Measurements from ENCODE around the gene OXSR1.
"Not testable (repeated sequence)": the region's sequence is repeated elsewhere in the genome, so short reads cannot be mapped to it uniquely, and the experiment has no call there.

The OXSR1 gene

DNA sequence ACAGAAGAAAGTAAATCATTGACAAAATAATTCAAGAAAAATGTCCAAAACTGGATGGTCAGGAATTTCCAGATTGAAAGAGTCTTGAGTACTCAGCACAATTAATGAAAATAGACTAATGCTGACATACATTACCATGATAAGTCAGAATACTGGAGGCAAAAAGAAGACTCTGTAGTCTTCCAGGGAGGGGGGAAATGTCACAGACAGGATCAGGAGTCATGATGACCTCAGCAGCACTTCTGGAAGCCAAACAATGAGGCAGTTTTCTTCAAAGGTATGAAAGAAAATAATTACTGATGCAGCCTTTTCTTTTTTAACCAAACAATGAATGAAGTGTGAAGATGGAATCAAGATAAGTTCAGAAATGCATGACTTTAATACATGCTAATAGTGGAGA, 70.1 kb downstream of the OXSR1 start:
- Mint-ChIP-seq H3K36me3 (peaks cover 68% of the 10 kb centered on the region), H3K27ac (no peak overlapping the region), H3K9me3 (ENCODE audit: low read depth) (peaks cover 29% of the 10 kb centered on the region), H3K4me3 (no peak overlapping the region), H3K4me1 (ENCODE audit: low read depth) (no peaks in the 10 kb centered on the region), H3K27me3 (no peaks in the 10 kb centered on the region)

DNA sequence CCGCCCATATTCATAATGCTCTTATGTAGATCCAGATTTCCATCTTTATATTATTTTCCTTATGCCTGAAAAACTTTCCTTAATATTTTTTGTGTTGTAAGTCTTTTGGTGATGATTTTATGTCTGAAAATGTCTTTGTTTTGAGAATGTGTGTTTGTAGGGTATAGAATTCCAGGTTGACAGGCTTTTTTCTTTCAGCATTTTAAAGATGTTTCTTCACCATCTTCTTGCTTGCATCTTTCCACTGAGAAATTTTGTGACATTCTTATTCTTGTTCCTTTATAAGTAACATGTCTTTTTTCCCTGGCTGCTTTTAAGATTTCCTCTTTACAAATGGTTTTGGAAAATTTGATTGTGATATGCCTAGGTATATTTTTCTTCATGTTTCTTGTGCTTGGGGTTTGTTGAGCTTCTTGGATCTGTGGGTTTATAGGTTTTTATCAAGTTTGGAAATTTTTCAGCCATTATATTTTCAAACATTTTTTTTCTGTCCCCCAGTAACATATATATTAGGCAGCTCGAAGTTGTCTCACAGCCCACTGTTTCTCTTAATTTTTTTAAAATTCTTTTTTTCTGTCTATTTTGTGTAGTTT, 73.2 kb downstream of the OXSR1 start:
- H3K9me3 Mint-ChIP-seq (ENCODE audit: low read depth) = peaks cover 29% of the 10 kb centered on the region
- H3K36me3 Mint-ChIP-seq = peaks cover 59% of the 10 kb centered on the region
- no peaks in the 10 kb centered on the region for H3K4me1 Mint-ChIP-seq (ENCODE audit: low read depth)
- H3K27me3 Mint-ChIP-seq = no peaks in the 10 kb centered on the region
- H3K27ac Mint-ChIP-seq = no peak overlapping the region
- H3K4me3 Mint-ChIP-seq = no peak overlapping the region

DNA sequence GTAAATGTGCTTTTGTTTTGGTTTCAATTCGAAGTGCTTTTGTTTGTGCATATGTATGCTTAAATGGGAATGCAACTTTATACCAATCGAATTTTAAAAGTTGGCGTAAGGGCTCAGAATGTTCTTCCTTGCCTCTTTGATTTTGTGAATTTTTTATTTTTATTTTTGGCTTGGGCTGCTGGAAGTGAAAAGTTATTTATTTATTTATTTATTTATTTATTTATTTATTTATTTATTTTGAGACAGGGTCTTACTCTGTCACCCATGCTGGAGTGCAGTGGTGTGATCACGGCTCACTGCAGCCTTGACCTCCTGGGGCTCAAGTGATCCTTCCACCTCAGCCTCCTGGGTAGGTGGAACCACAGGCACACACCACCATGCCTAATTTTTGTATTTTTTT, 77.5 kb downstream of the OXSR1 start:
- not testable (repeated sequence) for H3K4me3 Mint-ChIP-seq, H3K27me3 Mint-ChIP-seq, H3K27ac Mint-ChIP-seq
- peaks cover 10% of the 10 kb centered on the region for H3K9me3 Mint-ChIP-seq (ENCODE audit: low read depth)
- peaks cover 12% of the 10 kb centered on the region for H3K4me1 Mint-ChIP-seq (ENCODE audit: low read depth)
- peaks cover 25% of the 10 kb centered on the region for H3K36me3 Mint-ChIP-seq

DNA sequence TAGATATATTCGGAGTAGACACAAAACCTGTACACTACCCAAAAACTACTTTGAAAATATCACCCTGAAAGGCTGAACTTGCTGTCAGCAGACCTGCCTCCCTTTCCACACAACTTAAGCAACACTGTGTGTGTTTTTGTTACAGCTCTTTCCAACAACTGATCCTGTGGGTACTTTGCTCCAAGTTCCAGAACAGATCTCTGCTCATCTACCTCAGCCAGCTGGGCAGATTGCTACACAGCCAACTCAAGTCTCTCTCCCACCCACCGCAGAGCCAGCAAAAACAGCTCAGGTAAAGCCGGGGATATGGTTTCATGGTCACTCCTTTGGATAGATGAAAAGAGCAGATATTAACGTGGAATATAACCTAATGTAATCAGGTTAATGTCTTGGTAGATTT, 80.6 kb downstream of the OXSR1 start:
- Mint-ChIP-seq H3K27me3 (no peaks in the 10 kb centered on the region), H3K4me1 (ENCODE audit: low read depth) (peaks cover 13% of the 10 kb centered on the region), H3K9me3 (ENCODE audit: low read depth) (no peaks in the 10 kb centered on the region), H3K4me3 (no peak overlapping the region), H3K36me3 (peaks cover 6% of the 10 kb centered on the region), H3K27ac (no peak overlapping the region)

DNA sequence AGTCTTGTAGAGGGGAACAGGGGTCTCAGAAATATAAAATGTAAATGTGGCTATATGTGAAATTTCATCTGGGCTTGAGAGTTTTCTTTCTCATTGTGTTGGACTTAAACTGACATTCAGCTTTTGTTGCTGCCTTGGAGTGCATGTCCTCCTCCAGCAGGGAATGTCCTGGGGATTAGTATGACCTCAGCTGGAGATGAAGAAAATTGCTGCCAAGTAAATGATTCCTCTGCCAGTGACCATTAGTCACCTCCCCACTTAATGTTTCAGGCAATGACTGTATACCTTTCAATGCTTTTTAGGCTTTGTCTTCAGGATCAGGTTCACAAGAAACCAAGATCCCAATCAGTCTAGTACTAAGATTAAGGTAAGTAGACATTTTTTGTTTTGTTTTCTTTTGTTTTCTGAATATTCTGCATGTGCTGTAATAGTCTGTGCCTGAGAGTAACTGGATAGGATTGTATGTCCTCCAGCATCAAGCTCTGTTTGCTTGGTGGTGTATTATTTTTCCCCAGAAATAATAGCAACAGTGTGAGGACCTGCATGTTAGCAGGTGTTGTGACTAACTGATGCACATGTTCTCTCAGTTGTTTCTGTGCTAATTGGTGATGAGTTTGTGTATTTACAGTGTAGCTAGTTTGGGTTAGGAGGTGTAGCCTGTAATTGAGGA, 82.2 kb downstream of the OXSR1 start:
- Mint-ChIP-seq H3K27me3 (no peaks in the 10 kb centered on the region), H3K36me3 (peaks cover 7% of the 10 kb centered on the region), H3K9me3 (ENCODE audit: low read depth) (no peaks in the 10 kb centered on the region), H3K4me3 (no peak overlapping the region), H3K27ac (peak overlapping the region; percentile 11), H3K4me1 (ENCODE audit: low read depth) (peaks cover 13% of the 10 kb centered on the region)

DNA sequence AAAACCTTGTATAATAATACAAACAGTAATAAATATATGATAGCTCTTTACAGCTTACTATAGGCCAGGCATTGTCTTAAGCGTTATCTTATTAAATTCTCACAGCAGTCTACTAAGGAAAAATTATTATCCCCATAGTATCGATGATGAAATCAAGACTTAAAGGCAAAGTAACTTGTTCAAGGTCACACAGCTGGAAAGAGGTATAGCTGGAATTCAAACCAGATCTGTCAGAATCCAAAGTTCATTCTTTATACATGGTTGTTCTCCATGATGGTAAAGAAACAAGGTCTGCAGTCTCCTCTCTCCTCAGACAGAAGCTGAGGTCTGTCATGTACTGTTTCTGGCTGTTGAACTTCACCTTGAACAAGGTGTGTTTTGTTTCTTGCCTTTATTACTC, 84.9 kb downstream of the OXSR1 start:
- no peak overlapping the region for H3K27ac Mint-ChIP-seq
- peaks cover 13% of the 10 kb centered on the region for H3K4me1 Mint-ChIP-seq (ENCODE audit: low read depth)
- no peaks in the 10 kb centered on the region for H3K9me3 Mint-ChIP-seq (ENCODE audit: low read depth)
- no peaks in the 10 kb centered on the region for H3K27me3 Mint-ChIP-seq
- H3K4me3 Mint-ChIP-seq = no peak overlapping the region
- peaks cover 8% of the 10 kb centered on the region for H3K36me3 Mint-ChIP-seq

DNA sequence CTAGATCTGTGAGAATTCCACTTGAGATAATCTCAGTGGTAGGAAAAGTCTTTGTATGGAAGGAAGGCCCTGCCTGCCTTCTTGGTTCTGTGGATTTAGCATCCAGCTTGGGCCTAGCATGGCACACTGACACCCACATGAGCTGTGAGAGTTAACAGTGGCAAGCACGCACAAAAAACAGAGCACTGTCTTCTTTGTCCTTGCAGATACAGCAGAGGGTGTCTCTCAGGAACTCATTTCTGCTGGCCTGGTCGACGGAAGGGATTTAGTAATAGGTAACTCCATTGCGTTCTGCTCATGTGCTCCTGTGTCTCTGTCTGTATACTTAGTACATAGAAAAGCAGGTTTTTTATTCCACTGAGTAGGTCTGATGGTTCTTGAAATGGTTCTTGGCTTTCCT, 85.9 kb downstream of the OXSR1 start:
- Mint-ChIP-seq H3K9me3 (ENCODE audit: low read depth) (no peaks in the 10 kb centered on the region), H3K27ac (no peak overlapping the region), H3K36me3 (peaks cover 7% of the 10 kb centered on the region)

DNA sequence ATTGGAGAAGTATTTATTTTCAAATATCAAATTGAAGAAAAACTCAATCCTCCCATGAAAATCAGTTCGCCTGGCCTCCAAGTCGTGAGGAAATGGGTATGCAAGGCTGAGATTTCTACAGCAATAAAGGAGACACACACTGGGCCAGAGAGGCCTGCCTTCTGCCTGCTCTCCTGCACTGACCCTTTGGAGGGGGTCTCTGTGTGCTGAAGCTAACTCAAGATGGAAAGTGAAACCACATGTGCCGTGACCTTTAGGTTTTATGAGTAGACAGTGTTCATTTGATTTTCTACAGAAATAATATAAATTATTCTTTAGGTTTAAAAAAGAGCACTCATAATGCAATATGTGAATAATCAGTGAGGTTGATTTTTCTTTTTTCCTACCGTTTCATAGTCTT, 88.4 kb downstream of the OXSR1 start:
- Mint-ChIP-seq H3K4me1 (ENCODE audit: low read depth) (peaks cover 15% of the 10 kb centered on the region), H3K27ac (no peak overlapping the region), H3K36me3 (peaks cover 7% of the 10 kb centered on the region), H3K4me3 (no peak overlapping the region), H3K9me3 (ENCODE audit: low read depth) (no peaks in the 10 kb centered on the region), H3K27me3 (no peaks in the 10 kb centered on the region)

More for the DNA sequence above, 85.9 kb downstream of the OXSR1 start:
- Mint-ChIP-seq H3K27me3 (no peaks in the 10 kb centered on the region), H3K4me3 (no peak overlapping the region), H3K4me1 (ENCODE audit: low read depth) (peaks cover 19% of the 10 kb centered on the region)

DNA sequence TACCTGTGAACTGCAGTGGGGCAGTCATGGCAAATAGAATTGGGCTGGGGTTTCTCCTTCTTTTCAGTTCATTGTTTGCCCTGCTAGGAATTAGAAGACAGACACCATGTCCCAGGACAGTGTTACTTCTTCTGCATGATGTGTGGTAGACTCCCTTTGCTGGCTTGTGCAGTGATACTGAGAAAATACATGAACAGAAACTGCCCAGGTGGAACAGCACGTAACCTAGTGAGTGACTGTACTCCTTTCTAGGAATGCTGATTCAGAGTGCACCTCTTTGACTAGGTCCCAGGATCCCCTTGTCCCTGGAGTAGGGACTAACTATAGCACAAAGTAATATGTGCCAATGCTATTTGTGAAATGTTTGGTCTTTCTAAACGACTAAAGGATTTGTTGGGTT, 89.5 kb downstream of the OXSR1 start:
- Mint-ChIP-seq H3K27ac (no peak overlapping the region), H3K9me3 (ENCODE audit: low read depth) (no peaks in the 10 kb centered on the region), H3K27me3 (no peaks in the 10 kb centered on the region), H3K36me3 (peaks cover 7% of the 10 kb centered on the region), H3K4me3 (no peak overlapping the region), H3K4me1 (ENCODE audit: low read depth) (peaks cover 24% of the 10 kb centered on the region)

DNA sequence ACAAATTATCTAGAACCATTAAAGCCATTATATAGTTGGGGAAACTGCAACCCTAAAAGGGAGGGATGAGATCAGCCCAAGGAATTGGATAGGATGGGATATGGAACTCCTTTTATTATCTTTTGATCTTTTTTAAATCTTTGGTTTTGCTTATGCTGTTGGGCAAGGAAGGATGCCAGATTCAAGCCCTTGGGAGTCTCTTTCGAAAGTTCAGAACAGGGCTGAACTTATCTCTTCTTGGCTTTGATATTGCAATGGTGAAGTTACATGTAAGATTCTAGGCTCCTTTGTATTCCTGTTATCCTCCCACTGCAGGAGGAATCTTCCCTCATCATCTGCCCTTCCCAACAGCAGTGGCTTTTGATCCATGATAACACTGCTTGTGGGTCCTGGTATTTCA, 90.3 kb downstream of the OXSR1 start:
- peaks cover 30% of the 10 kb centered on the region for H3K4me1 Mint-ChIP-seq (ENCODE audit: low read depth)
- no peaks in the 10 kb centered on the region for H3K9me3 Mint-ChIP-seq (ENCODE audit: low read depth)
- peak overlapping the region; percentile 30 for H3K27ac Mint-ChIP-seq
- H3K36me3 Mint-ChIP-seq = peaks cover 12% of the 10 kb centered on the region
- H3K27me3 Mint-ChIP-seq = no peaks in the 10 kb centered on the region
- no peak overlapping the region for H3K4me3 Mint-ChIP-seq

DNA sequence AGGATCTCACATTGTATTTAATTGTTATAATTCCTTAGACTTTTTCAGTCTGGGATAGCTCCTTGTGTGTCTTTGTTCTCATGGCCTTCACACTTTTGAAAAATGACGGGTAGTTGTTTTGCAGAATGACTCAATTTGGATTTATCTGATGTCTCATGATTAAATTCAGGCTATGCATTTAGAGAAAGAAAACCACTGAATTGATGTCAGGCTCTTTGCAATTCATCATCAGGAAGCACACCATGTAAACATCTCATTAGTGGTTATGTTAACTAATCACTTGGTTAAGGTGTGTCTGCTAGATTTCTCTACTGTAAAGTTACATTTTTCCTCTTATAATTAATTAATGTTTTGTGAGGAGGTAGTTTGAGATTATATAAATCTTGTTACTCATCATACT, 92.2 kb downstream of the OXSR1 start:
- peak overlapping the region; percentile 74 for H3K27ac Mint-ChIP-seq
- no peaks in the 10 kb centered on the region for H3K9me3 Mint-ChIP-seq (ENCODE audit: low read depth)

DNA sequence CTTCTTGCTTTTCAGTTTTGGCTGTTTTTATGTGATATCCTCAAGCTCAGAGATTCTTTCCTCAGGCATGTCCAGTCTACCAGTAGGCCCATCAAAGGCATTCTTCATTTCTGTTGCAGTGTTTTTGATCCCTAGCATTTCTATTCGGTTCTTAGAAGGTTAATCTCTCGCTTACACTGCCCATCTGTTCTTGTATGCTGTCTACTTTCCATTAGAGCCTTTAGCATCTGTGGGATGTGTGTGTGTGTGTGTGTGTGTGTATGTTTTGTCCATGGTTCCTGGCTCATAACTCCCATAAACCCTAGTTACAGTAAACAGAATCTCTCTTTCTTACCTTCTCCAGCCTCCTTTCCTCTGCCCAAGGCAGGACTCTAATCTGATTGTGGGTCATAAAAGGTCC, 95.1 kb downstream of the OXSR1 start:
- no peak overlapping the region for H3K27ac Mint-ChIP-seq
- peaks cover 10% of the 10 kb centered on the region for H3K36me3 Mint-ChIP-seq
- H3K9me3 Mint-ChIP-seq (ENCODE audit: low read depth) = no peaks in the 10 kb centered on the region
- H3K27me3 Mint-ChIP-seq = no peaks in the 10 kb centered on the region
- H3K4me1 Mint-ChIP-seq (ENCODE audit: low read depth) = peaks cover 40% of the 10 kb centered on the region
- no peak overlapping the region for H3K4me3 Mint-ChIP-seq

More for the DNA sequence above, 92.2 kb downstream of the OXSR1 start:
- Mint-ChIP-seq H3K27me3 (no peaks in the 10 kb centered on the region), H3K36me3 (peaks cover 14% of the 10 kb centered on the region), H3K4me3 (no peak overlapping the region), H3K4me1 (ENCODE audit: low read depth) (peaks cover 30% of the 10 kb centered on the region)

DNA sequence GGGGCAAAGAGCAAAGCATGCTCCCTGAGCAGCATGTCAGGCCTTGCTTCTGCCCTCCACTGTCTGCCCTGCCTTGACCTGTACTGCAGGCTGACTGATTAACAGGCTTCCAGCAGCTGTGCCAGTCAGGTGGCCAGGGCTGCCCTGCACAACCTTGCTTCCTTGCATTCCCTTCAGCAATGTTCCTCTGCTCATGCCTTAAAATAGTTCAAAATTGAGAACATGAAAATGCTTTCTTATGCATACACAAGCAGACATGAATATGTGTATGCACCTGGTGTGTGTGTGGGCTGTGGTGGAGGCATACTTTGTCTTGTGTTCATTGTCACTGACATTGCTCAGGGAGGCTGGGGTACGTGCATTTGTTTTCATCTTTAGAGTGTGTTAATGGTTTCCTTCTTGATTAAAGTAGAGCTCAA, 99.0 kb downstream of the OXSR1 start:
- Mint-ChIP-seq H3K27me3 (no peaks in the 10 kb centered on the region), H3K36me3 (peaks cover 12% of the 10 kb centered on the region)

DNA sequence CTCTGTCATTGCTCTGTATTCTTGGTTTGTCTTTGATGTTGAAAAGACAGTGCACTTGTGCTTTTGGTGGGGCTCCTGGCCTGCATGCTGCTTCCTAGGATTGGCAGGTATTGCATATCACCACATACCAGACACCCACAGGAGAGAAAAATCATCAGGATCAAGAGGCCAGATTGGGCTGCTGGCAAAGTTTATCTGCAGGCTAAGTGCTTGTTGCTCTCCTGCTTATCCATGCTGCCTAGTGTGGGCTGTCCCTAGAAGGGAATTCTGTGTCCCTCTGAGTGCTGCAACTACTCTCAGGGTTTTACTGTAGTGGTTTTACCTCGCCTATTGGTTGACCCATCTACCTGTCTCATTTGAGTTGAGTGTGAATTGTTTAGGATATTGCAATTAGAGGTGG, 99.4 kb downstream of the OXSR1 start:
- H3K4me3 Mint-ChIP-seq = no peak overlapping the region
- H3K4me1 Mint-ChIP-seq (ENCODE audit: low read depth) = peaks cover 24% of the 10 kb centered on the region
- H3K36me3 Mint-ChIP-seq = peaks cover 12% of the 10 kb centered on the region
- H3K27ac Mint-ChIP-seq = no peak overlapping the region
- H3K27me3 Mint-ChIP-seq = no peaks in the 10 kb centered on the region
- no peaks in the 10 kb centered on the region for H3K9me3 Mint-ChIP-seq (ENCODE audit: low read depth)

More for the DNA sequence above, 99.0 kb downstream of the OXSR1 start:
- Mint-ChIP-seq H3K9me3 (ENCODE audit: low read depth) (no peaks in the 10 kb centered on the region), H3K27ac (no peak overlapping the region), H3K4me3 (no peak overlapping the region), H3K4me1 (ENCODE audit: low read depth) (peaks cover 28% of the 10 kb centered on the region)

DNA sequence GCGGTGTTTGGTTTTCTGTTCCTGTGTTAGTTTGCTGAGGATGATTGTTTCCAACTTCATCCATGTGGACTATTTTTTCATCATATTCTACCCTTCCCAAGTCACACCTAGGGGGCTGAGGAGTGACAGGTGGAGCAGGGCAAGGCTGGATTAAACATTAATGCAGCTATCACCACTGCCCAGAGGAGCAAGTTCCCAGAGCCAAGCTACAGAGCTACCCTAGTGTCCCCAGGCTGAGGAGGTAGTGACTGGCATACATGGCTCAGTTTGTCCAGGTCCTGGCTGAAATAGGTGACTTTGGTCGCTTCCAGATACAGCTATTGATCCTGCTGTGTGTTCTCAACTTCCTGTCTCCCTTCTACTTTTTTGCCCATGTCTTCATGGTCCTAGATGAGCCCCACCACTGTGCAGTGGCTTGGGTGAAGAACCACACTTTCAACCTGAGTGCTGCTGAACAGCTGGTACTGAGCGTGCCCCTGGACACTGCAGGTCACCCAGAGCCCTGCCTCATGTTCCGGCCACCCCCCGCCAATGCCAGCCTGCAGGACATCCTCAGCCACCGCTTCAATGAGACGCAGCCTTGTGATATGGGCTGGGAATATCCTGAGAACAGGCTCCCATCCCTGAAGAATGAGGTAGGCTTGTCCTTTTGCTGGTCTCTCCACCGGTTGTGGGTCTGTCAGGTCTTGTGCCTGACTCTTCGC, 100.4 kb downstream of the OXSR1 start, which contains the start of gene SLC22A13:
SLC22A13 (plus strand) TSS at position 209 of the 704 bp plus-strand sequence; CDS start at position 258, 49 bp downstream.
- H3K4me3 Mint-ChIP-seq = no peak within 1 kb of the TSS
- peaks cover 14% of the 10 kb centered on the region for H3K36me3 Mint-ChIP-seq
- no peaks in the 10 kb centered on the region for H3K9me3 Mint-ChIP-seq (ENCODE audit: low read depth)
- peaks cover 17% of the 10 kb centered on the region for H3K4me1 Mint-ChIP-seq (ENCODE audit: low read depth)
- no peaks in the 10 kb centered on the region for H3K27me3 Mint-ChIP-seq
- H3K27ac Mint-ChIP-seq = no peak within 1 kb of the TSS
